SKM-1 (cell line): ENCODE measurements around the gene HCN3.
A peak's percentile ranks its signal among the peaks of the same experiment; 100 is the strongest.

Experiments
- DNase-seq: peaks from one replicate; lab custom pipeline; 2025; ENCODE audit not compliant: unreplicated experiment; lab: John Stamatoyannopoulos, UW

HCN3 gene

DNA sequence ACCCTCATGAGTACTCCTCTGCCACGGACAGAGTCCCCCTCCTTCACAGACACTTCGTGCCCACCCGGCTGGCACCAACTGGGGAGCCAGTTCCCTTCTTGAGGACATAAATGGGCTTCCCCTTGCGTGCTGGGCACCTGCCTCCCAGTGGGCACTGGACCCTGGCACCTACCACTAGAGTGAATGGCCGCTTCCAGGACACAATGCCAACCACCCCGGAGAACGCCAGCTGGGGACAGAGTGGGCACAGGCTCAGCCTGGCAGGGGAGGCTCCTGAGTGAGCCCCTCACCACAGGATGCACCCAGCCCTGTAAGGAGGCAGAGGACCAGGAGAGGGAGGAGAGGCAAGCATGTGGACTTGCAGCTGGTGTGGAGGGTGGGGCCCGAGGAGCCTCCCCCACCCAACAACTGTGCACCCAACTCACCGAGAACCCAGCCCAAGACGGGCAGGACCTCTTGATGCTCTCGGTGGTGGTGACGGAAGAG, 23.0 kb upstream of the HCN3 start:
- DNase-seq = no peak

DNA sequence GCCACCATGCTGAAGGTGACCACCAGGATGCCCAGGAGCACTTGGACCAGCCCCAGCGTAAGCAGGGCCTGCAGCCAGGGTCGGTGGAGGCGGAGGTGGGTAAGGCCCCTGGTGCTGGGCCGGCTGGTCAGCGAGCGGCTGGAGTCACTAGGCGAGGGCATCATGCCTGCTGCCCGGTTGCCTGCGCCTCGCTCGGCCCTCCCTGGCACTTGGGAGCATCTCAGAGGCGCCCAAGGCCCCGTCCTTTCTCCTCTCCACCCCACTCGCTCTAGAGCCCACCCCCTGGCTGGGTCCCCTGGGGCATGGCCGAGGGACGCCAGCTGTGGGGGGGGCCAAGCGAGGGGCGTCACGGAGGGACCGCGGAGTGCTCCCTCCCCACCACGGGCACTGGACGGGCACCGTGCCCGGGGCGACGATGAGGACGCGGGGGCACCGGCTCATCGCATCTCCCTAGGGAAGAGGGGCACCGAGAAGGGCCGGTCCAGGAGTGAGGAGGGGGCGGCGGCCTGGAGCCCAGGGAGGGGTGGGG, 22.5 kb upstream of the HCN3 start:
- DNase-seq = no peak

- DNase-seq = peak; percentile 63
Observed at GRCh38 chr1:155255243-155256007, 21.8 kb upstream of the HCN3 start, which contains the start of gene ENTREP3. TSS of gene ENTREP3 (minus strand) at chr1:155255483. CDS start at chr1:155254877, 606 bp downstream.

DNA sequence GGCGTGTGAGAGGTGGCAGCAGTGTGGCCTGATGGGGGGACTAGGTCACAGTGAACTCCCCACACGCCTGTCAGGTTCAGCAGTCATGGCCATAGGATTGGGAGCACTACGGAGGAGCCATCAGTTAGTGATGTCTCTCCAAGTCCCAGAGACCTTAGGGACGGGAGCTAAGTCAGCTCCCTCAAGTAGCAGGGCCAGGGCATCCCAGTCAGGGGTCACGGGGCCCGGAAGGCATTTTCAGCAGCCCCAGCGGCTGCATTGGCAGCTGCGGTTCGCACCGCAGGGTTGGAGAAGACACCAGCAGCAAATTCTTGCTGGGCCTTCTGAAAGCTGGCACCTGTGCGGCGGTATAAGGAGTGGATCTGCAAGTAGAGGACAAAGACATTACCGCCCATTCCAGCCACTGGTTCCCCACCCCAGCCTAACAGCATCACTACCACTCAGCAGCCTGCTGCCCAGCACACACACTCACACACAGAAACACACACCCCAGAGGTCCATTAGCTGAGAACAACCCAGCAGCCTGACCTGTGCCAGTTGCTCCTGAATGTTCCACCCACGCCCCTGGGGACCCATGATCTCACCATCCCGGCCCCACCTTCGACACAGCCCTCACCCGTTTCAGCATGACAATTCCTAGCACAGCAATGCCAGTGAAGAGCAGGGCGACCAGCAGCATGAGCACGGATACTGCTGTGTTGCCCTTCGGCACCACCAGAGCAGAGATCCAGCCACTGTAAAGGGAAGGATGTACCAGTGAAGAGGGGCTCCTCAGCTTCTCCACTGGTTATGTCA, 21.0 kb upstream of the HCN3 start:
- DNase-seq = no peak

GRCh38 chr1:155260276-155260675, 17.0 kb upstream of the HCN3 start:
- no peak for DNase-seq

- no peak for DNase-seq
Observed at GRCh38 chr1:155261493-155261851, 15.8 kb upstream of the HCN3 start.

GRCh38 chr1:155261852-155262673, 15.2 kb upstream of the HCN3 start, which contains the start of gene SCAMP3:
TSS of gene SCAMP3 (minus strand) at chr1:155262360. CDS start at chr1:155262151, 209 bp downstream.
- peak; percentile 99 for DNase-seq

DNA sequence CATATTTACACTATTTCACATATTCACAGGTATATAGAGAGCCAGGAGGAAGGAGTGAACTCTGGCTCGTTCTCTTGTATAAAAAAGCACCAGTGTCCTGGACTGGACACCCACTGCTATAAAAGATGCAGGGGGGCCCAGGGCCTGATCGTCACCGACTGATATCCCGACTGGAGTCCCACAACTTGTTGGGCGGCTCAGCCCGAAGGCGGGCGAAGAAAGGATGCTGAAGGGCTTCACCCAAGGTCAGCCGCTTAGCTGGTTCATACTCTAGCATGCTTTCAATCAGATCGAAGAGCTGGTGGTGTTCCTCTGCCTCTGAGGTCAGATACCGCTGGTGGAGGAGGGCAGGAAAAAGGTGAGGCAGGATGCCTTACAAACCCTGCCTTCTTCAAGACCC, 14.2 kb upstream of the HCN3 start:
- no peak for DNase-seq

DNA sequence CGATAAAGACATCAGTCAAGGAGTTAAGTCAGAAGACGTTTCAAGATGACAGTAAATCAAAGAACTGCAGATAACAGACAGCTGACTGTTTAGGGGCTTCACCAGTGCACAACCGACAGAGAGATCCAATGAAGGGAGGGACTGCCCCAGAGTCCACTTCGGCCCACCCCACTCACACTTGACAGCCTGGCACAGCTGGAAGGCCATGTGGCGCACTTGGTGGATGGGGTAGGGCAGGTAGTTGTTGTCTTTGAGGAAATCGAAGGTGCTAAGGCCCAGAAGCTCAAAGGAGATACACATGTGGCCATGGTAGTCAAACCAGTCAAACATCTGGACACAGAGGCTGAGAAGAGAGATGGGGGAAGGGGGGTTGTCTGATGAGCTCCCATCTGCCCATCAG, 10.7 kb upstream of the HCN3 start:
- no peak for DNase-seq

GRCh38 chr1:155267373-155267772, 9.9 kb upstream of the HCN3 start:
- DNase-seq = no peak

GRCh38 chr1:155268630-155269029, 8.6 kb upstream of the HCN3 start:
- DNase-seq = no peak

GRCh38 chr1:155269381-155269780, 7.9 kb upstream of the HCN3 start:
- no peak for DNase-seq

GRCh38 chr1:155272466-155273342, 4.6 kb upstream of the HCN3 start:
- no peak for DNase-seq

DNA sequence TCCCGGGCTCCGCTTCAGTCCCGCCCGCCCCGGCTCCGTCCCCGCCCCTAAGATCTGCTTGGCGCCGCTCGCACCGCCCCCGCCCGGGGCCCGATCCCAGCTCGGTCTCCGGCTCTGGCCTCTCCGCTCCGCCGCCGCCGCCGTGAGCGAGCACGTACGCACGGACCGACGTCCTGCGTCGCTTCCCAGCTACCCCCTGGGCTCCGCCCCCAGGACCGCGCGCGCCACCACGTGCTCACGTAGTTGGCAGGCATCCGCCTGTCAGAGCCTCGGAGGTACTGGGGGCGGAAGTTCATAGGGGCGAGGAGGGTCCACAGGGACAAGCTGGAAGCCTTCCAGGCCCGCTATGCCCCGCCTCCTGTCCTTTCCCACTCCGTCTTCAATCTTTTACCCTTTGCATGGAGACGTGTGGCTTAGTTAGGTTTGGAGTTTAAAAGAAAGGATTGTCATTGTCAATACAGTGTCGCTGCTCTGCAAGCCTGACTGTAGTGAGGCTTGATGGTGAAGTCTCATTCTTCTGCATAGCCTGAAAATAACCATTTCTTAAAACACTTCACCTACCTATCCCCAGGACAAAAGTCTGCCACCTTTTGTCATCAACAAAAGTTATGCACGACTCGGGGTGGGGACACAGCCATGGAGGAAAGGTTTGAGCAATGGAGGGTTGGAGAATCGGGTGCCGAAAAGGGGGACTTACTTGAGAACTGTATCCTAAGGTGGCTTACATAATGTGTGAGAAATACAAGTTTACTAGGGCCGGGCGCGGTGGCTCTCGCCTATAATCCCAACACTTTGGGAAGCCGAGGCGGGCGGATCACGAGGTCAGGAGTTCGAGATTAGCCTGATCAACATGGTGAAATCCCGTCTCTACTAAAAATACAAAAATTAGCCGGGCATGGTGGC, 3.7 kb upstream of the HCN3 start, which contains the start of gene CLK2:
Gene CLK2, minus strand, starts transcription at position 162 of the 903 bp plus-strand sequence. CDS start 2,527 bp downstream, outside the sequence.
- peak; percentile 97 for DNase-seq

- peak; percentile 21 for DNase-seq
Observed at GRCh38 chr1:155277902-155278688, 832 bp downstream of the HCN3 start.

GRCh38 chr1:155278689-155279160, 1.5 kb downstream of the HCN3 start:
- no peak for DNase-seq

GRCh38 chr1:155279268-155279667, 2.0 kb downstream of the HCN3 start:
- DNase-seq = no peak
